Epithelial cell of proximal tubule (primary cell): Measurements from ENCODE around the gene FGD4. TPM values are rescaled to one million over a fixed set of nuclear protein-coding genes. Genes with fewer than 3 reads are reported as not detected.

Source experiments
- DNase-seq: peaks from one replicate; pipeline ENCODE4 v3.0.0-alpha.2; 2011; ENCODE audit warnings: low read depth
- H3K4me3 ChIP-seq: 2 replicates; pipeline ENCODE4 v1.5.1; 2011; ENCODE audit warnings: low read depth, mild to moderate bottlenecking, low read length
- total RNA-seq: library from RNA; depleted of rRNA; stranded (reverse); fragments of >200 nt; gene quantifications from 2 replicates; pipeline ENCODE4 v1.2.3, GENCODE V29; 2015
- TF ChIP-seq, protein P1 (sequence below): conservative IDR thresholded peaks from 2 replicates; pipeline ENCODE4 v1.5.1; 2012; ENCODE audit warnings: low read depth, mild to moderate bottlenecking, low read length

FGD4 gene
- total RNA-seq, 1 donor from 2014 or later: 19.9 TPM

DNA sequence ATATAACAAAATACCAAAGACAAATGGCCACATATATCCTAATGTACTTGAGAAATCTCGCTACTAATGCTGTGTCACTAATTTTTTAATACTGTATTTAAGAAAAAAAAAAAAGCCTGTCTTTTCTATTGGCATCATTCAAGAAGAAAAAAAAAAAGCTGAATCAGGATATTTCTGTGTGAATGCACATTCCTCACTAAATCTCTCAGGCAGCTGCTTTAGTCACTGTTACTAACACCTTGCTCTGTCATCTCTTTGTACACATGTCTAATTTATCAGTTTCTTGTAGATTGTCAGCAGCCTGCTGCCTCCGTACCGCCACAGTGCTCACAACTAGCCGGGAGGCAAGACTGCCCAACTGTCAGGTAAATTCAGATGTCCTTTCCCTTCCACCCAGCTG, 32.0 kb upstream of the FGD4 start:
- DNase-seq: no peak
- H3K4me3 ChIP-seq: no peak overlapping the region
- TF ChIP-seq, protein P1, sequence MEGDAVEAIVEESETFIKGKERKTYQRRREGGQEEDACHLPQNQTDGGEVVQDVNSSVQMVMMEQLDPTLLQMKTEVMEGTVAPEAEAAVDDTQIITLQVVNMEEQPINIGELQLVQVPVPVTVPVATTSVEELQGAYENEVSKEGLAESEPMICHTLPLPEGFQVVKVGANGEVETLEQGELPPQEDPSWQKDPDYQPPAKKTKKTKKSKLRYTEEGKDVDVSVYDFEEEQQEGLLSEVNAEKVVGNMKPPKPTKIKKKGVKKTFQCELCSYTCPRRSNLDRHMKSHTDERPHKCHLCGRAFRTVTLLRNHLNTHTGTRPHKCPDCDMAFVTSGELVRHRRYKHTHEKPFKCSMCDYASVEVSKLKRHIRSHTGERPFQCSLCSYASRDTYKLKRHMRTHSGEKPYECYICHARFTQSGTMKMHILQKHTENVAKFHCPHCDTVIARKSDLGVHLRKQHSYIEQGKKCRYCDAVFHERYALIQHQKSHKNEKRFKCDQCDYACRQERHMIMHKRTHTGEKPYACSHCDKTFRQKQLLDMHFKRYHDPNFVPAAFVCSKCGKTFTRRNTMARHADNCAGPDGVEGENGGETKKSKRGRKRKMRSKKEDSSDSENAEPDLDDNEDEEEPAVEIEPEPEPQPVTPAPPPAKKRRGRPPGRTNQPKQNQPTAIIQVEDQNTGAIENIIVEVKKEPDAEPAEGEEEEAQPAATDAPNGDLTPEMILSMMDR: no peak

DNA sequence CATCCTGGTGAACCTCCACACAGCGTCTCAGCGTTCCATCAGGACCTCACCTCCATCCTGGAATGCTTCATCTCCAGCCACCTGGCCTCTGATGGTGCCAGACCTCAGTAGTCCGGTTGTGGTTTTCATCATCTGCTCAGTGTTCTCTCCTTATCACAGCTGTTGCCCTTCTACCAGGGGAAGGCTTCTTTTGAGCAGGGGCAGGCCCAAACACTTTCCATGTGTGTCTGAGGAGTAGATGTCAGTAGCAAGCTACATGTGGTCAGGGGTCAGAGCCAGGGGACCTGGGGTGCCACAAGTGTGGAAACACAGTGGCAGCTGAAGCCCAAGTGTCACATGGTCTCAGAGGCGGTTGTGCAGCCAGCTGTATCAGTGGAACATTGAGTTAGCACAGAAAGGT, 30.2 kb upstream of the FGD4 start:
- TF ChIP-seq, protein P1: no peak

DNA sequence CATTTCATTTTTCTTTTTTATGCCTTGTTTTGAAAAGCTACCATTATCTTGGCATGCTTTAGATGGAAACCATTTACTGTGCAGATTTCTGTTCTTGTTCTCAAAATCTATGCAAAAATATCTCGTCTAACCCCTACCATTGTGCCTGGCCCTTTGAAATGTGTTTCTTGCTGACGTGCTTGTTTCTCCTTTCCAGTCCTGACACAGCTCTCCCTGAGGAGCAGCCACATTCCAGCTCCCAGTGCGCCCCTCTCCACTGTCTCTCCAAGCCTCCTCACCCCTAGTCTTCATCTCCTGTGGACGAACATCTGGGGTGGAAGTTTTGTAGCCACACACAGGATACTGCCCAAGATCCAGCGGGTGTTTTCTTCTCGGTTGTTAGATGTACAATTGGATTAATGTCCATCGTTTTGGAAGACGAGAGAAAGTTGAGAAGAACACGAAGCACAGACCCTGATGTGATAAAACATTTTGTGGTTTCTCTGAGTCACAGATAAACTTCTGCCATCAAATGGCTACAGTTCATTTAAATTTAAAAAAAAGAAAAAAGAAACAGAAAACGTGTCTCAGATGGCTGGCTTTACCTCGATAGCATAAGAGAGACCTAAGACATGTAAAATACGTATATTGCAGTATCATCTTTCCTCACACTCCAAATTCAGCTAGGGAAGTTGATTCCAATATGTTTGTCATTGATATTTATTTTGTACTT, 21.9 kb upstream of the FGD4 start:
- DNase-seq: no peak
- TF ChIP-seq, protein P1: no peak
- H3K4me3 ChIP-seq: no peak overlapping the region

More for the DNA sequence above, 30.2 kb upstream of the FGD4 start:
- H3K4me3 ChIP-seq: no peak overlapping the region
- DNase-seq: no peak

DNA sequence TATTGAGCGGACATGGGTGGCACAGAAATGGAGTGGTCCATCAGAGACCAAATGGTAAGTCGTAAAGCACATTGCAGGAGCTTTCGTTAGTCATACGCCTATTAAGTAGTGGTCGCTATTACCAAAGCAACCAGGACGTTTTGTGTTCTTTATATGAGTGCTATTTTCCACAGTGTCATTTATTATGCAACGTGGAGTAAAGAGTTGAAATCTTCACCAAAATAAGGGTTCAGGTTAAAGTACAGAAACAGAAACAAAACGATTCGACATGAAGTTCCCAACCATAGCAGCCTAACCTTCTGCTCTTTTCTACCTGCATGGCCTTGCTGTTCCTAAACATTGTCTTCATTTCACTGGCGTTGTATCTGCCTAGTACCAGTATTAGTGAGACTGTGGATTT, 20.1 kb upstream of the FGD4 start:
- DNase-seq: no peak
- TF ChIP-seq, protein P1: no peak
- H3K4me3 ChIP-seq: no peak overlapping the region

DNA sequence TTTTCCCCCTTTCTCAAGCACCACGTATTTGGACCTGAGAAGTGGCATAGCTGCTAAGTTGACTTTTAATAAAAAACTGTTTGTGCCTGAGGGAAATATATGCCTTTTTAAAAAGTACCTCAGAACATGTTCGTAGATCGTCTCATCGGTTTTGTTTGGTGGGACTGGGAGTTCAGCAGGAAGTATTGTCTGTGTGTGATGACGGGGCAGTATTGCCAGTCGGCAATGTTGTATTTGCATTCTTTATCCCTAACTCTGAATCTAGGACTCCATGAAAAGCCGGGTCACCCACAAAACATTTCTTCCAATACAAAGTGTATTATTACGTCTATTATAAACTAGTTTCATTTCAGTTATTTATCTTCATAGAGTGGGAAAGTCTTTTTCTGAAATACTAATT, 19.7 kb upstream of the FGD4 start:
- no peak for DNase-seq
- no peak overlapping the region for H3K4me3 ChIP-seq
- TF ChIP-seq, protein P1: no peak

DNA sequence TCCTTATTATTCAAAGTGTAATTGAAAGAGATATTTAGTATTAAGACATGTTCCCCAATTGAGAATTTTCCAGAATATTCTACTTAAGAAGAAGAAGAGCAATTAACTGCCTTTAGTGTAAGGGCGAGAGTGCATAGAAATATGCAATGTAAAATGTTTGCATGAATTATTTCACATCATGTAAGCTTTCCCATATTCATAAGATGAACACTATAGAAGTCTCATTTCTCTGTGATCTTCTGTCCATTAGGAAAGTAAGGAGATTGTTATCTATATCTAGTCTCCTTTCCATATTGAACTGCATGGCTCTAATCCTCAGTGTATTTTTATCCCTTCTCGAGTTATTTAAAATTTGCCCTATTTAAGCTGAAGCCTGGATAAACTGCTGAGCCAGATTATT, 17.1 kb upstream of the FGD4 start:
- no peak for DNase-seq
- H3K4me3 ChIP-seq: no peak overlapping the region
- TF ChIP-seq, protein P1: no peak
